SK-N-MC (cell line): ENCODE measurements around the gene SLC43A2.

Experiments
- EZH2 ChIP-seq: fragments of 200-600 bp; sonication (generic); IDR thresholded peaks from one replicate; pipeline ENCODE4 v1.6.1; 2017; ENCODE audit warnings: antibody characterized with exemption
- FOXP2 ChIP-seq: optimal IDR thresholded peaks from 2 replicates; pipeline ENCODE3; 2011; ENCODE audit warnings: mild to moderate bottlenecking, moderate library complexity; ENCODE audit not compliant: insufficient read depth; ENCODE audit errors: extremely low read length, control extremely low read depth
- POLR2AphosphoS5 ChIP-seq: IDR thresholded peaks from 2 replicates; pipeline ENCODE4 v1.6.1; 2012; ENCODE audit warnings: mild to moderate bottlenecking, low read depth, low read length, borderline replicate concordance

GRCh38 chr17:1590747-1591473 lies 37.7 kb downstream of the SLC43A2 start:
- no peak for TF ChIP-seq EZH2
- no peak for TF ChIP-seq POLR2AphosphoS5
- TF ChIP-seq FOXP2 = no peak
